ENCODE results near the gene BCS1L. TPM values are rescaled to one million over a fixed set of nuclear protein-coding genes. Genes with fewer than 3 reads are reported as not detected.

Gene BCS1L
- total RNA-seq, 1 donor from 2014 or later, result 38.5 TPM

DNA sequence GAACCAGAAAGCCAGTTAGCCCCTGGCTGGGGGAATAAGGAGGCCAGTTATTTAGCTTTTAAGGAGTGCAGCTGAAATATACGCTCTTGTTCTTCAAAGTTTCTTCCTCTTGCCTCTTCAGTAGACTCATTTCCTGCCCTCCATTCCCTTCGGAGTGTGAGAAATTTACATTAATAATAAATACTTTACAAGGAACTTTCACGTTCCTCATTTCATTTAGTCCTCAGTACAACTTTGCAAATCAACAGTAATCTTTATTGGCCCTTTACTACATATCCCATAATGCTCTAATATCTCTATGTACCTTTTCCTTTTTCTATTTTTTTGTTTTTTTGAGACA, 36.1 kb upstream of the BCS1L start:
- ATAC-seq (no peak), DNase-seq (no peak)
- no peaks in the 10 kb centered on the region for H3K9me3 ChIP-seq
- no peaks in the 10 kb centered on the region for H3K27me3 ChIP-seq
- no peak for TF ChIP-seq CTCF (IDR thresholded peaks at IDR 0.05)
- no peaks in the 10 kb centered on the region for H3K36me3 ChIP-seq
- H3K4me3 ChIP-seq, result no peak overlapping the region
- H3K4me1 ChIP-seq, result no peaks in the 10 kb centered on the region
- intact Hi-C loops (cut with DNase I), result no loop called here
- no peak overlapping the region for H3K27ac ChIP-seq

DNA sequence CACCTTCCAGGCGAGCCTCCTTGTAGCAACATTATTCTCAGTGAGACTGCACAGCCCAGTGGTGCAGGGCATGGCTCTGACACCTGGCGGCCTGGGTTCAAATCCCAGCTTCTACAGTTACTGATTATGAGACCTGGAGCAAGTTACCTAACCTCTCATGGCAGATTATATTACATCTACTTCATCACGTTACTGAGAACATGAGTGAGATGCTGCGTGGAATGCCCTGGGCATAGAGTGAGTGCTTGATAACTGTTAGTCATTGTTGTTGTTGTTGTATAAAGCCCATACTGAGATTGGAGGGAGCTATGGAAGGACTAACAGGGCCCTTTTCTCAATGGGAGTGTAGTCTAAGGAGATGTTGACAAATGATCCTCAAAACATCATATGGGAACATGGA, 33.1 kb upstream of the BCS1L start:
- DNase-seq, result no peak
- Histone ChIP-seq H3K4me1 (no peaks in the 10 kb centered on the region), H3K36me3 (no peaks in the 10 kb centered on the region), H3K9me3 (no peaks in the 10 kb centered on the region), H3K4me3 (no peak overlapping the region), H3K27me3 (no peaks in the 10 kb centered on the region), H3K27ac (no peak overlapping the region)
- no peak for ATAC-seq
- TF ChIP-seq CTCF (IDR thresholded peaks at IDR 0.05), result no peak
- intact Hi-C loops (cut with DNase I), result no loop called here

DNA sequence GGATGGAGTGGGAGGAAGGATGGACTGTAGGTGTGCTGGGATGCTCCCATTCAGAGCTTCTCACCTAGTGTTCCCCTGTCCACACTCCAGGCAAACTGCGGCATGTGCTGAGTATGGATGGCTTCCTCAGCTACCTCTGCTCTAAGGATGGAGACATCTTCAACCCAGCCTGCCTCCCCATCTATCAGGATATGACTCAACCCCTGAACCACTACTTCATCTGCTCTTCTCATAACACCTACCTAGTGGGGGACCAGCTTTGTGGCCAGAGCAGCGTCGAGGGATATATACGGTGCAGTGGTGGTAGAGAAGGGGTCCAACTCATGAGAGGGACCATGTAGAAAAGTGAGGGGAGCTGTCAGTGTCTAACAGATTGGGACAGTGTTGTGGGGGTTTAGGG, 31.5 kb upstream of the BCS1L start:
- DNase-seq, result no peak
- Histone ChIP-seq H3K4me1 (no peaks in the 10 kb centered on the region), H3K9me3 (no peaks in the 10 kb centered on the region), H3K27ac (no peak overlapping the region), H3K27me3 (no peaks in the 10 kb centered on the region), H3K36me3 (no peaks in the 10 kb centered on the region), H3K4me3 (no peak overlapping the region)
- intact Hi-C loops (cut with DNase I), result no loop called here
- TF ChIP-seq CTCF (IDR thresholded peaks at IDR 0.05), result no peak
- no peak for ATAC-seq

DNA sequence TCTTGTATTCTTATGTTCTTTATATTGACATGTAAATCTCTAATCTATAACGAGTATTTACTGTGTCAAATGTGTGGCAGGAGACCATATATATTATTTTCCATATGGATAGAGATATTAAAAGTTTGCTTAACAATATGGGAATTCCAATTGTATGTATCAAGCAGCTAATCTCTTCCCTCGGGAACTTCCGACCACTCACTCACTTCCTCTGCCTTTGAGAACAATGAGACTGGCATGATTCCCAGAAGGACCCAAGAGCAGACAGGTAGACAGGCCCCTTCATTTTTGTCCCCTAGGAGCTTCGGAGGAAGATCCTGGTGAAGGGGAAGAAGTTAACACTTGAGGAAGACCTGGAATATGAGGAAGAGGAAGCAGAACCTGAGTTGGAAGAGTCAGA, 27.6 kb upstream of the BCS1L start:
- H3K4me1 ChIP-seq, result no peaks in the 10 kb centered on the region
- H3K9me3 ChIP-seq, result no peaks in the 10 kb centered on the region
- no peak for ATAC-seq
- intact Hi-C loops (cut with DNase I), result no loop called here
- H3K4me3 ChIP-seq, result no peak overlapping the region
- no peaks in the 10 kb centered on the region for H3K27me3 ChIP-seq
- H3K27ac ChIP-seq, result no peak overlapping the region
- DNase-seq, result no peak
- H3K36me3 ChIP-seq, result peaks cover 33% of the 10 kb centered on the region
- no peak for TF ChIP-seq CTCF (IDR thresholded peaks at IDR 0.05)

GRCh38 chr2:218635719-218636118, 23.8 kb upstream of the BCS1L start:
- H3K36me3 ChIP-seq, result peaks cover 70% of the 10 kb centered on the region
- H3K4me3 ChIP-seq, result no peak overlapping the region
- ATAC-seq, result no peak
- no peak overlapping the region for H3K27ac ChIP-seq
- H3K9me3 ChIP-seq, result no peaks in the 10 kb centered on the region
- TF ChIP-seq CTCF (IDR thresholded peaks at IDR 0.05), result no peak
- no peaks in the 10 kb centered on the region for H3K27me3 ChIP-seq
- no peaks in the 10 kb centered on the region for H3K4me1 ChIP-seq
- DNase-seq, result no peak
- intact Hi-C loops (cut with DNase I), result no loop called here

DNA sequence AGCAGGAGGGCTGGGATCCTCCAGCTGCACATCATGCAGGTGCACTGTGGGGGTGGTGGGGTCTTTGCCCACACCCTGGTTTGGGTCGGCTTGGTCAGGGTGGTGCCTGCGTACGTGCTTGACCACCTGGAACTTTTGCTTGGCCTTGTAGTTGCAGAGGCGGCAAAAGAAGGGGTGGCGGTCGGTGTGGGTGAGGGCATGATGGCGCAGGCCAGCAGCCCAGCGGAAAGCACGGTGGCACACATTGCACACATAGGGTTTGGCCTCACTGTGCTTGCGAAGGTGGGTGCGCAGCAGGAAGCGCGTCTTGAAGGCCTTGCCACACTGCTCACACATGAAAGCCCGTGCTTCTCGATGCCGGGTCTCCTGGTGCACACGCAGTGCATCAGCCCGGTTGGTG, 21.1 kb upstream of the BCS1L start:
- H3K36me3 ChIP-seq, result peaks cover 92% of the 10 kb centered on the region
- no peaks in the 10 kb centered on the region for H3K4me1 ChIP-seq
- ATAC-seq (no peak), DNase-seq (no peak)
- H3K9me3 ChIP-seq, result no peaks in the 10 kb centered on the region
- no peaks in the 10 kb centered on the region for H3K27me3 ChIP-seq
- no peak for TF ChIP-seq CTCF (IDR thresholded peaks at IDR 0.05)
- intact Hi-C loops (cut with DNase I), result no loop called here
- H3K4me3 ChIP-seq, result no peak overlapping the region
- no peak overlapping the region for H3K27ac ChIP-seq
